IMR-90 (cell line): ENCODE measurements around the gene ACBD3. TPM values are rescaled to one million over a fixed set of nuclear protein-coding genes. Genes with fewer than 3 reads are reported as not detected.

ENCODE experiments used
- ATAC-seq: fragments of 200-7000 bp; cut with Tn5 transposase; 2 replicates; pipeline ENCODE4 v1.9.1; 2020; ENCODE audit warnings: low read depth, mild to moderate bottlenecking, moderate library complexity
- BruUV-seq: library from RNA; stranded (reverse); fragments of 400-500 nt; replicated peaks from 2 replicates; lab custom pipeline; 2021; lab: Mats Ljungman, UMichigan
- CTCF ChIA-PET: fragments of 300-600 bp; formaldehyde crosslinking; extraction: SDS; loops from one replicate; lab custom pipeline; 2021; ENCODE audit warnings: antibody characterized with exemption; lab: Yijun Ruan, JAX
- POLR2A ChIA-PET: fragments of 300-600 bp; sonication (Branson Sonifier 250); formaldehyde crosslinking; loops from one replicate; lab custom pipeline; 2022; ENCODE audit warnings: antibody characterized with exemption; ENCODE audit not compliant: unreplicated experiment; lab: Charles Lee
- DNase-seq: peaks from one replicate; pipeline ENCODE4 v3.0.0; 2013
- H2AFZ ChIP-seq: replicated peaks from 2 replicates; pipeline ENCODE3; 2013; ENCODE audit warnings: low read length, mild to moderate bottlenecking; ENCODE audit not compliant: poor library complexity
- H2AK5ac ChIP-seq: 2 replicates; pipeline ENCODE4 v1.6.1; 2013; ENCODE audit warnings: low read depth, low read length, inconsistent platforms
- H2AK9ac ChIP-seq: replicated peaks from 2 replicates; pipeline ENCODE3; 2013; ENCODE audit warnings: mild to moderate bottlenecking, low read depth, low read length, moderate library complexity; ENCODE audit not compliant: poor library complexity
- H2BK120ac ChIP-seq: 2 replicates; pipeline ENCODE4 v1.6.1; 2013; ENCODE audit warnings: low read depth, low read length, inconsistent platforms
- H2BK15ac ChIP-seq: 3 replicates; pipeline ENCODE4 v1.6.1; 2013; ENCODE audit warnings: low read depth, low read length, inconsistent platforms
- H2BK20ac ChIP-seq: 2 replicates; pipeline ENCODE4 v1.6.1; 2013; ENCODE audit warnings: low read depth, mild to moderate bottlenecking, inconsistent platforms, low read length, moderate library complexity
- H2BK5ac ChIP-seq: 2 replicates; pipeline ENCODE4 v1.6.1; 2013; ENCODE audit warnings: mild to moderate bottlenecking, low read depth, low read length, inconsistent platforms; ENCODE audit not compliant: poor library complexity, severe bottlenecking
- H3K14ac ChIP-seq: replicated peaks from 2 replicates; pipeline ENCODE4 v1.6.1; 2013; ENCODE audit warnings: low read depth, low read length, inconsistent platforms
- H3K18ac ChIP-seq: 2 replicates; pipeline ENCODE4 v1.6.1; 2013; ENCODE audit warnings: low read depth, low read length, control low read depth
- H3K23ac ChIP-seq: 2 replicates; pipeline ENCODE4 v1.6.1; 2013; ENCODE audit warnings: low read depth, low read length, inconsistent platforms
- H3K27ac ChIP-seq: 2 replicates; pipeline ENCODE4 v1.5.1; 2013; ENCODE audit warnings: mild to moderate bottlenecking, control low read depth, low read length; ENCODE audit not compliant: insufficient read depth
- H3K27me3 ChIP-seq: 2 replicates; pipeline ENCODE4 v1.6.1; 2013; ENCODE audit warnings: low read length; ENCODE audit not compliant: control insufficient read depth, insufficient read depth
- H3K36me3 ChIP-seq: 2 replicates; pipeline ENCODE4 v1.6.1; 2013; ENCODE audit warnings: low read length, mixed read lengths; ENCODE audit not compliant: control insufficient read depth, insufficient read depth
- H3K4ac ChIP-seq: 2 replicates; pipeline ENCODE4 v1.6.1; 2013; ENCODE audit warnings: low read depth, low read length, inconsistent platforms
- H3K4me1 ChIP-seq: 2 replicates; pipeline ENCODE4 v1.6.1; 2013; ENCODE audit warnings: low read length, mixed read lengths; ENCODE audit not compliant: control insufficient read depth, insufficient read depth
- H3K4me2 ChIP-seq: 2 replicates; pipeline ENCODE4 v1.6.1; 2013; ENCODE audit warnings: low read depth, mild to moderate bottlenecking, control low read depth, low read length, moderate library complexity
- H3K4me3 ChIP-seq: 2 replicates; pipeline ENCODE4 v1.5.1; 2013; ENCODE audit warnings: low read depth, mild to moderate bottlenecking, control low read depth, low read length, moderate library complexity; ENCODE audit not compliant: insufficient read depth
- H3K56ac ChIP-seq: 2 replicates; pipeline ENCODE4 v1.6.1; 2013; ENCODE audit warnings: low read length, inconsistent platforms; ENCODE audit not compliant: insufficient read depth; ENCODE audit errors: extremely low read depth
- H3K79me1 ChIP-seq, 2 experiments: 2 replicates each; pipeline ENCODE4 v1.6.1; 2013; ENCODE audit warnings: low read length in 2 of 2, inconsistent platforms in 1 of 2, low read depth in 1 of 2
- H3K9ac ChIP-seq: 2 replicates; pipeline ENCODE4 v1.6.1; 2013; ENCODE audit warnings: low read depth, low read length, control low read depth
- H3K9me1 ChIP-seq: 2 replicates; pipeline ENCODE4 v1.6.1; 2013; ENCODE audit warnings: low read length, inconsistent platforms; ENCODE audit not compliant: insufficient read depth
- H3K9me3 ChIP-seq: 2 replicates; pipeline ENCODE4 v1.6.1; 2013; ENCODE audit warnings: low read length; ENCODE audit not compliant: control insufficient read depth, insufficient read depth
- H4K20me1 ChIP-seq: 2 replicates; pipeline ENCODE4 v1.6.1; 2013; ENCODE audit warnings: low read length, inconsistent platforms; ENCODE audit not compliant: insufficient read depth
- H4K5ac ChIP-seq: 2 replicates; pipeline ENCODE4 v1.6.1; 2013; ENCODE audit warnings: mild to moderate bottlenecking, low read depth, low read length, control low read depth
- H4K8ac ChIP-seq, 2 experiments: 2 replicates each; pipeline ENCODE4 v1.6.1; 2013; ENCODE audit warnings: low read depth in 2 of 2, low read length in 2 of 2, control low read depth in 1 of 2, inconsistent platforms in 1 of 2
- H4K91ac ChIP-seq: 2 replicates; pipeline ENCODE4 v1.6.1; 2013; ENCODE audit warnings: low read depth, low read length, inconsistent platforms; ENCODE audit not compliant: insufficient read depth
- CHD1 ChIP-seq: IDR thresholded peaks from 2 replicates; pipeline ENCODE4 v1.6.1; 2012; ENCODE audit warnings: low read depth, low read length, improper control_type of control experiment
- FOS ChIP-seq: fragments of 150-350 bp; IDR thresholded peaks from 2 replicates; pipeline ENCODE4 v1.6.1; 2016; ENCODE audit warnings: low read depth, low read length
- MAFK ChIP-seq: IDR thresholded peaks from 2 replicates; pipeline ENCODE4 v1.6.1; 2012; ENCODE audit warnings: low read depth, low read length, improper control_type of control experiment
- MAZ ChIP-seq: IDR thresholded peaks from 2 replicates; pipeline ENCODE4 v1.6.1; 2012; ENCODE audit warnings: low read depth, mild to moderate bottlenecking, low read length, improper control_type of control experiment, moderate library complexity, borderline replicate concordance
- NFE2L2 ChIP-seq: fragments of 150-350 bp; IDR thresholded peaks from 2 replicates; pipeline ENCODE4 v1.6.1; 2016; ENCODE audit warnings: low read depth, mild to moderate bottlenecking, low read length
- POLR2A ChIP-seq: IDR thresholded peaks from 2 replicates; pipeline ENCODE4 v1.6.1; 2012; ENCODE audit warnings: mild to moderate bottlenecking, low read depth, low read length
- RFX5 ChIP-seq: IDR thresholded peaks from 2 replicates; pipeline ENCODE4 v1.8.0; 2012; ENCODE audit warnings: low read depth, mild to moderate bottlenecking, low read length, moderate library complexity
- WGBS, 2 experiments: methylation state at CpG; one replicate each; pipeline versions ENCODE4 v1.1.5 to v1.1.7; 2013; ENCODE audit warnings: missing lambda C conversion rate in 2 of 2; ENCODE audit not compliant: insufficient read length in 1 of 2; ENCODE audit errors: extremely low coverage in 2 of 2; 5-methylcytosine and 5-hydroxymethylcytosine counted together
- dilution Hi-C: fragments of 300-500 bp; cut with HindIII; formaldehyde crosslinking; loops from one replicate; pipeline ENCODE4 v1.14.3; 2018; ENCODE audit warnings: low sequenced_read_pairs; ENCODE audit not compliant: unreplicated experiment
- in situ Hi-C: fragments of 300-500 bp; cut with MboI; formaldehyde crosslinking; loops from 3 replicates; pipeline ENCODE4 v1.14.3; 2019; ENCODE audit warnings: low sequenced_read_pairs, inconsistent platforms, mixed read lengths
- intact Hi-C: fragments of 100-400 bp; cut with micrococcal nuclease; formaldehyde crosslinking; loops from 2 replicates; pipeline ENCODE4 v1.10.0; 2022
- polyA plus RNA-seq, 3 experiments: library from polyadenylated mRNA; depleted of rRNA; stranded (reverse); fragments of >200 nt; gene quantifications; 2 replicates each; pipeline ENCODE4 v1.2.3, GENCODE V29; 2012; ENCODE audit warnings: low replicate concordance in 1 of 3
- total RNA-seq: library from RNA; depleted of rRNA; stranded (reverse); fragments of >200 nt; gene quantifications from 2 replicates; pipeline ENCODE4 v1.2.3, GENCODE V29; 2012
- TF ChIP-seq, protein P1 (sequence below): fragments of 150-350 bp; IDR thresholded peaks from 2 replicates; pipeline ENCODE4 v1.6.1; 2017; ENCODE audit warnings: mild to moderate bottlenecking, antibody characterized with exemption, low read length, low read depth
- TF ChIP-seq, protein P2 (sequence below): fragments of 150-350 bp; IDR thresholded peaks from 2 replicates; pipeline ENCODE4 v1.6.1; 2016; ENCODE audit warnings: low read depth, mild to moderate bottlenecking, low read length, moderate library complexity, borderline replicate concordance

The ACBD3 gene
- total and polyA plus RNA-seq, 2 of the 4 experiments (the other 2 are of a cell fraction) = 30.3 to 59.7 TPM

DNA sequence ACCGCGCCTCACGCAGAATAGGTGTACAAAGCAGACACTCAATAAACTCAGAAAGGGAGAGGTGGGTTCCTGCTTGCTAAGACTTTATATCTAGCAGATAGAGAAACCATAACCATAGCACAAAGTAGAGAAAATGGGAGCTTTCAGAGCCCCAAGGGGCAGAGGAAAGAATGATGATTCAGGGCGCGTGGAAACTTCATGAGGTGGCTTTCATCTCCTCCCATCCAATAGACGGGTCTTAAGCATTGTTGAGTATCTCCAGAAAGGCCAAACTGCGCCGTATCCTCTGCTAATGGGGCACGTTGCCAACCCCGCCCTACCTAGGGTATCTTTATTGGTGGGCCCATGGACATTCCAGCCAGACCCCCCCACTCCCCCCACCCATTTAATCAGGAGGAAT, 36.1 kb upstream of the ACBD3 start:
- H3K4me3 ChIP-seq = no peak overlapping the region
- no peak overlapping the region for H2AFZ ChIP-seq
- no peak overlapping the region for H2BK5ac ChIP-seq
- H2BK120ac ChIP-seq = no peak overlapping the region
- H2BK15ac ChIP-seq = no peak overlapping the region
- H3K36me3 ChIP-seq = no peaks in the 10 kb centered on the region
- H3K14ac ChIP-seq = no peak overlapping the region
- H2BK20ac ChIP-seq = no peak overlapping the region
- no peak overlapping the region for H3K4ac ChIP-seq
- ChIA-PET CTCF (interaction anchor here (1.0 kb wide), 1 partner anchor 97 kb away, joined by 4 read pairs; no protein-coding TSS in a partner anchor), POLR2A (no interaction called here)
- H3K18ac ChIP-seq = no peak overlapping the region
- H2AK5ac ChIP-seq = no peak overlapping the region
- no peak overlapping the region for H3K56ac ChIP-seq
- H3K27me3 ChIP-seq = peaks cover 19% of the 10 kb centered on the region
- no peaks in the 10 kb centered on the region for H3K79me1 ChIP-seq
- TF ChIP-seq RFX5 (no peak), CHD1 (no peak), NFE2L2 (no peak), POLR2A (no peak), MAZ (no peak), MAFK (no peak), FOS (no peak)
- TF ChIP-seq, protein P1, sequence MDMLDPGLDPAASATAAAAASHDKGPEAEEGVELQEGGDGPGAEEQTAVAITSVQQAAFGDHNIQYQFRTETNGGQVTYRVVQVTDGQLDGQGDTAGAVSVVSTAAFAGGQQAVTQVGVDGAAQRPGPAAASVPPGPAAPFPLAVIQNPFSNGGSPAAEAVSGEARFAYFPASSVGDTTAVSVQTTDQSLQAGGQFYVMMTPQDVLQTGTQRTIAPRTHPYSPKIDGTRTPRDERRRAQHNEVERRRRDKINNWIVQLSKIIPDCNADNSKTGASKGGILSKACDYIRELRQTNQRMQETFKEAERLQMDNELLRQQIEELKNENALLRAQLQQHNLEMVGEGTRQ = no peak
- TF ChIP-seq, protein P2, sequence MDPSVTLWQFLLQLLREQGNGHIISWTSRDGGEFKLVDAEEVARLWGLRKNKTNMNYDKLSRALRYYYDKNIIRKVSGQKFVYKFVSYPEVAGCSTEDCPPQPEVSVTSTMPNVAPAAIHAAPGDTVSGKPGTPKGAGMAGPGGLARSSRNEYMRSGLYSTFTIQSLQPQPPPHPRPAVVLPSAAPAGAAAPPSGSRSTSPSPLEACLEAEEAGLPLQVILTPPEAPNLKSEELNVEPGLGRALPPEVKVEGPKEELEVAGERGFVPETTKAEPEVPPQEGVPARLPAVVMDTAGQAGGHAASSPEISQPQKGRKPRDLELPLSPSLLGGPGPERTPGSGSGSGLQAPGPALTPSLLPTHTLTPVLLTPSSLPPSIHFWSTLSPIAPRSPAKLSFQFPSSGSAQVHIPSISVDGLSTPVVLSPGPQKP = no peak
- intact Hi-C loops = no loop called here
- H2AK9ac ChIP-seq = no peak overlapping the region
- H3K9me3 ChIP-seq = no peaks in the 10 kb centered on the region
- no peaks in the 10 kb centered on the region for H4K20me1 ChIP-seq
- H3K4me1 ChIP-seq = 0 out of 2 replicates have a peak, but pooled peaks cover 1% of the 10 kb centered on the region
- no peak overlapping the region for H4K91ac ChIP-seq
- H3K9ac ChIP-seq = no peak overlapping the region
- no peak overlapping the region for H3K23ac ChIP-seq
- no TSS peak for BruUV-seq
- WGBS, 2 experiments = no CpG with 5 or more reads among the region's 10 CpGs
- H3K9me1 ChIP-seq = no peaks in the 10 kb centered on the region
- H3K27ac ChIP-seq = no peak overlapping the region
- no peak overlapping the region for H4K5ac ChIP-seq
- no peak overlapping the region for H3K4me2 ChIP-seq
- no peak overlapping the region for H4K8ac ChIP-seq
- dilution Hi-C loops = no loop called here
- ATAC-seq = no peak
- DNase-seq = no peak
- in situ Hi-C loops = no loop called here
